Measurements from ENCODE around the gene ARSG. TPM values are rescaled to one million over a fixed set of nuclear protein-coding genes. Genes with fewer than 3 reads are reported as not detected.
"Not testable (repeated sequence)": the region's sequence is repeated elsewhere in the genome, so short reads cannot be mapped to it uniquely, and the experiment has no call there.

ARSG gene
- polyA plus RNA-seq, 3 donors: 15.5 to 19.3 (median 19.2) TPM

- peaks cover 2 to 11% of the 10 kb centered on the region in 2 donors for H3K36me3 ChIP-seq (replicated peaks in 1 of 2; ENCODE audit: control insufficient read depth in 1 of 2, insufficient read depth in 2 of 2, low read length in 2 of 2)
- 92% methylated on average over 2 of the region's 9 CpGs for WGBS (ENCODE audit: insufficient coverage)
- no peak overlapping the region for H3K9ac ChIP-seq (ENCODE audit: insufficient read depth, low read length, poor library complexity, severe bottlenecking)
- H3K79me2 ChIP-seq (ENCODE audit: insufficient read depth, low read length): no peaks in the 10 kb centered on the region
- Mint-ChIP-seq H3K36me3 (peaks cover 42 to 45% of the 10 kb centered on the region in 2 donors), H3K27me3 (ENCODE audit: low read depth in 3 of 3) (peaks cover 6 to 9% (median 8%) of the 10 kb centered on the region in 3 donors), H3K4me3 (peak overlapping the region in 1 of 2 donors; percentile 68), H3K9me3 (peaks cover 0 to 2% (median 0%) of the 10 kb centered on the region in 7 donors), H3K27ac (no peak overlapping the region), H3K4me1 (peaks cover 55% of the 10 kb centered on the region)
- no peaks in the 10 kb centered on the region for H3K9me3 ChIP-seq (replicated peaks in 1 of 2; ENCODE audit: control insufficient read depth in 1 of 2, insufficient read depth in 1 of 2, low read length in 2 of 2)
- H3K27ac ChIP-seq (ENCODE audit: low read depth in 1 of 2, low read length in 2 of 2): no peak overlapping the region
- H3K27me3 ChIP-seq (ENCODE audit: control insufficient read depth in 2 of 2, insufficient read depth in 2 of 2, low read length in 2 of 2): peaks cover 0 to 4% of the 10 kb centered on the region in 2 donors
- H3K4me2 ChIP-seq (replicated peaks; ENCODE audit: extremely low read depth, low read length, poor library complexity, severe bottlenecking): no peak overlapping the region
- intact Hi-C loops (cut with micrococcal nuclease): loop anchor here (5.0 kb wide), 2 partner anchors 137 to 177 kb away; no protein-coding TSS in a partner anchor
- DNase-seq: no peak
- no peak overlapping the region for H3K4me3 ChIP-seq (replicated peaks in 1 of 3; ENCODE audit: low read depth in 2 of 3, low read length in 3 of 3)
- peaks cover 32 to 36% of the 10 kb centered on the region in 2 donors for H3K4me1 ChIP-seq (ENCODE audit: control insufficient read depth in 1 of 2, insufficient read depth in 2 of 2, low read length in 2 of 2)
- H4K20me1 ChIP-seq (ENCODE audit: insufficient read depth, low read length): peaks cover 4% of the 10 kb centered on the region
- TF ChIP-seq CTCF (IDR thresholded peaks at IDR 0.05): no peak
- H2AFZ ChIP-seq (ENCODE audit: insufficient read depth, low read depth, low read length, poor library complexity, severe bottlenecking): no peak overlapping the region
Measured at GRCh38 chr17:68260051-68260762, 31.1 kb upstream of the ARSG start.

- H3K4me3 Mint-ChIP-seq: peak overlapping the region in 1 of 2 donors; percentile 16
- H3K36me3 Mint-ChIP-seq: peaks cover 48 to 53% of the 10 kb centered on the region in 2 donors
- not testable (repeated sequence) for H3K79me2 ChIP-seq (ENCODE audit: insufficient read depth, low read length); H3K27me3 ChIP-seq (ENCODE audit: control insufficient read depth in 2 of 2, insufficient read depth in 2 of 2, low read length in 2 of 2); H2AFZ ChIP-seq (ENCODE audit: insufficient read depth, low read depth, low read length, poor library complexity, severe bottlenecking); H3K9me3 ChIP-seq (replicated peaks in 1 of 2; ENCODE audit: control insufficient read depth in 1 of 2, insufficient read depth in 1 of 2, low read length in 2 of 2); H3K4me2 ChIP-seq (replicated peaks; ENCODE audit: extremely low read depth, low read length, poor library complexity, severe bottlenecking); H3K27ac ChIP-seq (ENCODE audit: low read depth in 1 of 2, low read length in 2 of 2); DNase-seq; H3K4me3 ChIP-seq (replicated peaks in 1 of 3; ENCODE audit: low read depth in 2 of 3, low read length in 3 of 3); H3K9me3 Mint-ChIP-seq; H3K9ac ChIP-seq (ENCODE audit: insufficient read depth, low read length, poor library complexity, severe bottlenecking); H3K27me3 Mint-ChIP-seq (ENCODE audit: low read depth in 3 of 3)
- peak overlapping the region in 5 of 7 donors; percentile 52 to 84 (median 78) for H3K27ac Mint-ChIP-seq
- intact Hi-C loops (cut with micrococcal nuclease): loop anchor here (5.0 kb wide), 2 partner anchors 135 to 175 kb away; no protein-coding TSS in a partner anchor
- H4K20me1 ChIP-seq (ENCODE audit: insufficient read depth, low read length): peaks cover 11% of the 10 kb centered on the region
- 100% methylated on average over 1 of the region's 2 CpGs for WGBS (ENCODE audit: insufficient coverage)
- peaks cover 33% of the 10 kb centered on the region for H3K4me1 Mint-ChIP-seq
- H3K36me3 ChIP-seq (replicated peaks in 1 of 2; ENCODE audit: control insufficient read depth in 1 of 2, insufficient read depth in 2 of 2, low read length in 2 of 2): peaks cover 14 to 27% of the 10 kb centered on the region in 2 donors
- H3K4me1 ChIP-seq (ENCODE audit: control insufficient read depth in 1 of 2, insufficient read depth in 2 of 2, low read length in 2 of 2): peaks cover 11 to 14% of the 10 kb centered on the region in 2 donors
Measured at GRCh38 chr17:68262467-68262866, 28.8 kb upstream of the ARSG start.
